ENCODE data around the gene RPP30.
A peak's percentile ranks its signal among the peaks of the same experiment; 100 is the strongest.

Gene RPP30

GRCh38 chr10:90871766-90872647 lies at the start of gene RPP30:
TSS of gene RPP30 (plus strand) at chr10:90871974. CDS start at chr10:90871987, 13 bp downstream.
- peak within 1 kb of the TSS; percentile 35 for H3K27ac ChIP-seq
- DNase-seq (ENCODE audit: low read depth, low spot score), result peak; percentile 48

GRCh38 chr10:90822508-90822907 lies 49.3 kb upstream of the RPP30 start:
- DNase-seq (ENCODE audit: low read depth, low spot score), result no peak
- no peak overlapping the region for H3K27ac ChIP-seq

GRCh38 chr10:90832111-90832510 lies 39.7 kb upstream of the RPP30 start:
- DNase-seq (ENCODE audit: low read depth, low spot score), result no peak
- H3K27ac ChIP-seq, result no peak overlapping the region

- peak overlapping the region; percentile 85 for H3K27ac ChIP-seq
- DNase-seq (ENCODE audit: low read depth, low spot score), result peak; percentile 91
Observed at GRCh38 chr10:90834326-90834725, 37.4 kb upstream of the RPP30 start.

- no peak for DNase-seq (ENCODE audit: low read depth, low spot score)
- no peak overlapping the region for H3K27ac ChIP-seq
Observed at GRCh38 chr10:90837486-90837885, 34.3 kb upstream of the RPP30 start.

- no peak for DNase-seq (ENCODE audit: low read depth, low spot score)
- no peak overlapping the region for H3K27ac ChIP-seq
Observed at GRCh38 chr10:90842725-90843124, 29.0 kb upstream of the RPP30 start.

- DNase-seq (ENCODE audit: low read depth, low spot score), result no peak
- H3K27ac ChIP-seq, result peak overlapping the region; percentile 89
Observed at GRCh38 chr10:90845726-90846125, 26.0 kb upstream of the RPP30 start.

- H3K27ac ChIP-seq, result peak overlapping the region; percentile 89
- no peak for DNase-seq (ENCODE audit: low read depth, low spot score)
Observed at GRCh38 chr10:90846746-90847145, 25.0 kb upstream of the RPP30 start.

GRCh38 chr10:90847436-90847835 lies 24.3 kb upstream of the RPP30 start:
- peak overlapping the region; percentile 89 for H3K27ac ChIP-seq
- DNase-seq (ENCODE audit: low read depth, low spot score), result peak; percentile 74

GRCh38 chr10:90849956-90850749 lies 21.6 kb upstream of the RPP30 start:
- peak overlapping the region; percentile 92 for H3K27ac ChIP-seq
- no peak for DNase-seq (ENCODE audit: low read depth, low spot score)

- no peak for DNase-seq (ENCODE audit: low read depth, low spot score)
- peak overlapping the region; percentile 98 for H3K27ac ChIP-seq
Observed at GRCh38 chr10:90855126-90855525, 16.6 kb upstream of the RPP30 start.

- no peak for DNase-seq (ENCODE audit: low read depth, low spot score)
- H3K27ac ChIP-seq, result peak overlapping the region; percentile 98
Observed at GRCh38 chr10:90856261-90856660, 15.5 kb upstream of the RPP30 start.

GRCh38 chr10:90856964-90857634 lies 14.7 kb upstream of the RPP30 start:
- DNase-seq (ENCODE audit: low read depth, low spot score), result no peak
- peak overlapping the region; percentile 98 for H3K27ac ChIP-seq

GRCh38 chr10:90857635-90858460 lies 13.9 kb upstream of the RPP30 start, which contains the start of gene HTR7:
TSS of gene HTR7 (minus strand) at chr10:90858039. CDS start at chr10:90857671, 368 bp downstream.
- H3K27ac ChIP-seq, result peak within 1 kb of the TSS; percentile 98
- DNase-seq (ENCODE audit: low read depth, low spot score), result no peak

GRCh38 chr10:90858461-90858968 lies 13.3 kb upstream of the RPP30 start:
- no peak for DNase-seq (ENCODE audit: low read depth, low spot score)
- H3K27ac ChIP-seq, result peak overlapping the region; percentile 98

- no peak for DNase-seq (ENCODE audit: low read depth, low spot score)
- H3K27ac ChIP-seq, result peak overlapping the region; percentile 98
Observed at GRCh38 chr10:90859321-90859751, 12.4 kb upstream of the RPP30 start.

GRCh38 chr10:90860790-90861189 lies 11.0 kb upstream of the RPP30 start:
- H3K27ac ChIP-seq, result no peak overlapping the region
- DNase-seq (ENCODE audit: low read depth, low spot score), result no peak

- no peak overlapping the region for H3K27ac ChIP-seq
- no peak for DNase-seq (ENCODE audit: low read depth, low spot score)
Observed at GRCh38 chr10:90862908-90863514, 8.8 kb upstream of the RPP30 start.

GRCh38 chr10:90865401-90865800 lies 6.4 kb upstream of the RPP30 start:
- no peak for DNase-seq (ENCODE audit: low read depth, low spot score)
- no peak overlapping the region for H3K27ac ChIP-seq
